Measurements from ENCODE around the gene DLGAP4.

DLGAP4 gene

DNA sequence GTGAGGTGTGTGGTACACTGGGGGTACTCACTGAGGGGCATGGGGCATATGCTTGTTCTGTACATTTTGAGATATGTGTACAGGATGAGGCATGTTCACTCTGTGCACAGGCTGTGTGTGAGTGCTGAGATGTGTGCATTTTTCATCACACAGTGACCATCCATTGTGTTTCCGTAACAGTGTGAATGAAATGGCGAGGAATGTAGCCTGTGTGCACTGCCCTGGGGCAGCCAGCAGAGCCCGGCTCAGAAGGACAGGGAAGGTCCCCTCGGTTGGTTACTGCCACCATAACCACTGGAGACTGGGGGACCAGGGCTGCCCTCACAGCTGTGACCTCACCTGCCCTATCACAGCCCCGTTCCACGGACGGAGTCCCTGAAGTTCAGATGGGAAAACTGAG is 129.0 kb downstream of the DLGAP4 start:
- TF ChIP-seq, protein P1, sequence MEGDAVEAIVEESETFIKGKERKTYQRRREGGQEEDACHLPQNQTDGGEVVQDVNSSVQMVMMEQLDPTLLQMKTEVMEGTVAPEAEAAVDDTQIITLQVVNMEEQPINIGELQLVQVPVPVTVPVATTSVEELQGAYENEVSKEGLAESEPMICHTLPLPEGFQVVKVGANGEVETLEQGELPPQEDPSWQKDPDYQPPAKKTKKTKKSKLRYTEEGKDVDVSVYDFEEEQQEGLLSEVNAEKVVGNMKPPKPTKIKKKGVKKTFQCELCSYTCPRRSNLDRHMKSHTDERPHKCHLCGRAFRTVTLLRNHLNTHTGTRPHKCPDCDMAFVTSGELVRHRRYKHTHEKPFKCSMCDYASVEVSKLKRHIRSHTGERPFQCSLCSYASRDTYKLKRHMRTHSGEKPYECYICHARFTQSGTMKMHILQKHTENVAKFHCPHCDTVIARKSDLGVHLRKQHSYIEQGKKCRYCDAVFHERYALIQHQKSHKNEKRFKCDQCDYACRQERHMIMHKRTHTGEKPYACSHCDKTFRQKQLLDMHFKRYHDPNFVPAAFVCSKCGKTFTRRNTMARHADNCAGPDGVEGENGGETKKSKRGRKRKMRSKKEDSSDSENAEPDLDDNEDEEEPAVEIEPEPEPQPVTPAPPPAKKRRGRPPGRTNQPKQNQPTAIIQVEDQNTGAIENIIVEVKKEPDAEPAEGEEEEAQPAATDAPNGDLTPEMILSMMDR (conservative IDR thresholded peaks at IDR 0.05; ENCODE audit: control insufficient read depth, insufficient read depth, low read depth, low read length): no peak
- no peak overlapping the region for H3K4me3 ChIP-seq (ENCODE audit: control insufficient read depth, low read depth, low read length)
- DNase-seq (ENCODE audit: low read depth): no peak

DNA sequence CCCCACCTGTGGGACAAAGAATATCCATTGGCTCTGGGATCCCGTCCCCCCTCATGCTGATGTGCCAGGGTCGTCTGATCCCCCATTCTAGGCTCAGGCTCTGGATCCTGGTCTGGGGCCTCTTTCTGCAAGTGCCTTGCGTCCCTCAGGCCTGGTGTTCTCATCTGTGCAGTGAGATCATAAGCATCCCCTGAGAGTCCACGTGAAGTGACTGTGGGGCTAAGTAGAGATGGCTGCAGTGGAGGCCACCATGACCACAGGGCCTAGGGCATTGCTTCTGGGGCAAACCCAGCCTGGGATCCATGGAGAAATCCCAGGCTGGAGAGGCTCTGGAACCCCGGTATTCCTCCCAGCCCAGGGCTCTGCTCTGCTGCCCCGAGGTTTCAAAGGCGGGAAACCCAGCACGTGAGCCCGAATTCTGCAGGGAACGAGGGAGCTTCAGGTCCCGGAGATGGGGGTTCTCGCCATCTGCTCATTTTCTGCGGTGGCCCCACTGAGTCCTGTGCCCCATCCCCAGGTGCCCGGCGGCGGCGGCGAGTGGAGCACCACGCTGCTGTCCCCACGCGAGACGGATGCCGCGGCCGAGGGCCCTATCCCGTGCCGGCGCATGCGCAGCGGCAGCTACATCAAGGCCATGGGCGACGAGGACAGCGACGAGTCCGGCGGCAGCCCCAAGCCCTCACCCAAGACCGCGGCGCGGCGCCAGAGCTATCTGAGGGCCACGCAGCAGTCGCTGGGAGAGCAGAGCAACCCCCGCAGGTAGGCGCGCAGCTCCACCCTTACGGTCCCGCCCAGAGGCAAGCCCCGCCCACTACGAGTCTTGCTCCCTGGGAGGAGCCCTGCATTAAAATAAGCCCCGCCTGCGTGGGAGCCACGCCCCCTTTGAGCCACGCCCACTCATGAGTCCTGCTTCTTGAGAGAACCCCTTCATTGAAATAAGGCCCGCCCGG is 129.7 kb downstream of the DLGAP4 start:
- TF ChIP-seq, protein P1 (conservative IDR thresholded peaks at IDR 0.05; ENCODE audit: control insufficient read depth, insufficient read depth, low read depth, low read length): no peak
- DNase-seq (ENCODE audit: low read depth): peak; percentile 56
- H3K4me3 ChIP-seq (ENCODE audit: control insufficient read depth, low read depth, low read length): peak overlapping the region; percentile 30

DNA sequence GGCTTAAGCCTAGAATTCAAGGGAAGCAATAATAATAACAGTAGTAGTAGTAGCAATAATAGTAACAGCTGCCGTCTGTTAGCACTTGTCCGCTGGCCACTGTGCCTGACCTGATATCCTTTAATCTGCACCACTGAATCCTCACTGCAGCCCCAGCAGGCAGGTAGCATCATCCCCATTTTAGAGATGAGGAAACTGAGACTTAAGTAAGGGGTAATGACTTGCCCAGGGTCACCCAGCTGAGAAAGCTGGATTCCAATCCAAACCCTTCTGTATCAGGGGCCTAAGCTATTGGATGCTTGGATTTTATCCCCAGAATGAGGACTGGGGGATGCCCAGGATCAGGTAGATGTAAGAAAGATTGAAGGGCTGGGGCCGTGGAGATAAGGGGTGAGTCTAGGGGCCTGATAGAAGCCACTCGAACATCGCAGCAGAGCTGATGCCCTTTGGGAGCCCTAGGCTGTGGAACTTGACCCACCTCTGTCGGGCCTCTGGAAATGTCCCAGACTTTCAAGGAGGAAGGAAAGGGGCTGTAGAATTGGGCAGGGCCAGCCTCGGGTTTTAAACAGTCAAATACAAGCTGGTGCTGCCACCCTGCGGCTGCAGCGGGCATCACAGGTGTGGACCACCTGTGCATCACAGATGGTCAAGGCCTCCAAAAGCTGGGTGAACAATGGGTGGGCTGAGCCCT is 133.0 kb downstream of the DLGAP4 start:
- TF ChIP-seq, protein P1 (conservative IDR thresholded peaks at IDR 0.05; ENCODE audit: control insufficient read depth, insufficient read depth, low read depth, low read length): peak; percentile 88
- peak; percentile 55 for DNase-seq (ENCODE audit: low read depth)
- H3K4me3 ChIP-seq (ENCODE audit: control insufficient read depth, low read depth, low read length): no peak overlapping the region

DNA sequence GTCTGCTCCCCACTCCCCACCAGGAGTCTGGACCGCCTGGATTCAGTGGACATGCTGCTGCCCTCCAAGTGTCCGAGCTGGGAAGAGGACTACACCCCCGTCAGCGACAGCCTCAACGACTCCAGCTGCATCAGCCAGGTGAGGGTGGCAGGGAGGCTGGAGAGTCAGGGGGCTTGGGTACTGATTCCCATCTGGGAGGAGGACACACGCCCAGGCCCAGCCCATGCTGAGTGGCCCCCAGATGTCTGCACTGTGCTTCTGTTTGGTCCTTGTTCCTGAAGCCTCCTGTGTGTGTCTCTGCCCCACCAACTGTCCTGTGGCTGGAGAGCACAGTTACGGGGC is 133.6 kb downstream of the DLGAP4 start:
- TF ChIP-seq, protein P1 (conservative IDR thresholded peaks at IDR 0.05; ENCODE audit: control insufficient read depth, insufficient read depth, low read depth, low read length): no peak
- no peak overlapping the region for H3K4me3 ChIP-seq (ENCODE audit: control insufficient read depth, low read depth, low read length)
- no peak for DNase-seq (ENCODE audit: low read depth)

DNA sequence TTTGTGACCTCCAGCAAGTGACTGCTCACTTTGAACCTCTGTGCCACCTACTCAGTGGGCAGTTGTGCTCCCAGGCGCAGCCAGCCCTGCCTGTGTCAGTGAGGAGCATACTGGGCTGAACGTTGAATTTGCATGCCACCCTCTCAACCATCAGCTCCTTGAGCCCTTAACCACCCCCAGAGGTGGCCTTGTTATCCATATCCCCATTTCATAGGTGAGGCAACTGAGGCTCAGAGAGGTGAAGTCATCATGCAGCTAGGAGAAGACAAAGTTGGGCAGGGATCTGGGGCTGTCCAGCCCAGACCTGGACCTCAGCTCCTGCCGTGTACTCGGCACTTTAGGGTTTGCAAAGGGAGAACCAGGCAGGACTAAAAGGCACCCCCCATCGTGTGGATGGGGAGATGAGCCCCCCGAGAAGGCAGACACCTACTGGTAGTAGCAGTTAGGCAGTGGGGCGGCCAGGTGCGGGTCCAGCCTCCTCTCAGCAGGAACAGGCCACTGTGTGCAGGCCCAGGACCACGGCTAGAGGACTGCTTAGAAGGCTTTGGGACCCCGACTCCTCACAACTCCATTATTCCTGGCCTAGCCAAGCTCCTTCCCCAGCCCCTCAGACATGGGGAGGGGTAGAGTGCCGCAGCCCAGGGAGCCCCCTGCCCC is 134.4 kb downstream of the DLGAP4 start:
- DNase-seq (ENCODE audit: low read depth): no peak
- no peak overlapping the region for H3K4me3 ChIP-seq (ENCODE audit: control insufficient read depth, low read depth, low read length)
- TF ChIP-seq, protein P1 (conservative IDR thresholded peaks at IDR 0.05; ENCODE audit: control insufficient read depth, insufficient read depth, low read depth, low read length): no peak

DNA sequence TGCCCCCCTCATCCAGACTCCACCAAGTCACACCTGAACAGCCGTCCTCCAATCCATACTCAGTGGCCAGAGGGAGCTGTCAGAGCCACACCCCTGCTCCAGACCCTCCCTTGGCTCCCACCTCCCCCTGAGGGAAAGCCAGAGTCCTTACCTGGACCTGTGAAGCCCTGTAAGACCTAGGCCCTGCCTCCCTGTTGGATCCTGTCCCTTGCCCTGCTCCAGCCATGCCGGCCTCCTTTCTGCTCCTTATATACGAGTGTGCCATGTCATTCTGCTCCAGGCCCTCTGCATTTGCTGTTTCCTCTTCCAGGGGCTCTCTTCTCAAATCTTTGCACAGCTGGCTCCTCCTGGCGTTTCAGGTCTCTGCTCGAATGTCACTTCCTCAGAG is 134.9 kb downstream of the DLGAP4 start:
- H3K4me3 ChIP-seq (ENCODE audit: control insufficient read depth, low read depth, low read length): no peak overlapping the region
- DNase-seq (ENCODE audit: low read depth): no peak
- TF ChIP-seq, protein P1 (conservative IDR thresholded peaks at IDR 0.05; ENCODE audit: control insufficient read depth, insufficient read depth, low read depth, low read length): no peak
